Mesendoderm (in vitro differentiated cells): ENCODE results near the gene SCNN1B.

Source experiments
- DNase-seq: peaks from one replicate; pipeline ENCODE4 v3.0.0; 2013
- H2AK5ac ChIP-seq: 2 replicates; pipeline ENCODE4 v1.6.1; 2013; ENCODE audit warnings: low read length, inconsistent platforms
- H2BK120ac ChIP-seq: 2 replicates; pipeline ENCODE4 v1.6.1; 2013; ENCODE audit warnings: low read depth, mild to moderate bottlenecking, low read length, moderate library complexity, mixed read lengths
- H2BK15ac ChIP-seq: replicated peaks from 2 replicates; pipeline ENCODE4 v1.6.1; 2013; ENCODE audit warnings: low read depth, mild to moderate bottlenecking, moderate library complexity
- H2BK5ac ChIP-seq: 2 replicates; pipeline ENCODE4 v1.6.1; 2013; ENCODE audit warnings: low read length, inconsistent platforms
- H3K18ac ChIP-seq: 2 replicates; pipeline ENCODE4 v1.6.1; 2013; ENCODE audit warnings: mild to moderate bottlenecking, low read length, mixed read lengths
- H3K23ac ChIP-seq: one replicate; pipeline ENCODE4 v1.6.1; 2013; ENCODE audit warnings: low read length
- H3K27ac ChIP-seq: 2 replicates; pipeline ENCODE4 v1.5.1; 2013; ENCODE audit warnings: low read depth, mild to moderate bottlenecking, inconsistent platforms, low read length, moderate library complexity
- H3K27me3 ChIP-seq: 2 replicates; pipeline ENCODE4 v1.6.1; 2013; ENCODE audit warnings: low read length, control low read depth, mild to moderate bottlenecking, inconsistent platforms; ENCODE audit not compliant: insufficient read depth, poor library complexity
- H3K36me3 ChIP-seq: 2 replicates; pipeline ENCODE4 v1.6.1; 2013; ENCODE audit warnings: low read length, inconsistent platforms; ENCODE audit not compliant: control insufficient read depth, insufficient read depth
- H3K4ac ChIP-seq: one replicate; pipeline ENCODE4 v1.6.1; 2013; ENCODE audit warnings: low read depth, mild to moderate bottlenecking, low read length, moderate library complexity
- H3K4me1 ChIP-seq: 2 replicates; pipeline ENCODE4 v1.6.1; 2013; ENCODE audit warnings: low read depth, low read length, inconsistent platforms; ENCODE audit not compliant: control insufficient read depth
- H3K4me2 ChIP-seq: 2 replicates; pipeline ENCODE4 v1.6.1; 2013; ENCODE audit warnings: low read length
- H3K4me3 ChIP-seq: 2 replicates; pipeline ENCODE4 v1.5.1; 2013; ENCODE audit warnings: mild to moderate bottlenecking, low read length
- H3K56ac ChIP-seq: one replicate; pipeline ENCODE4 v1.6.1; 2013; ENCODE audit warnings: low read length
- H3K79me1 ChIP-seq: 2 replicates; pipeline ENCODE4 v1.6.1; 2013; ENCODE audit warnings: low read length, inconsistent platforms
- H3K79me2 ChIP-seq: 2 replicates; pipeline ENCODE4 v1.6.1; 2013; ENCODE audit warnings: mild to moderate bottlenecking, low read length; ENCODE audit not compliant: control insufficient read depth, insufficient read depth
- H3K9ac ChIP-seq: 2 replicates; pipeline ENCODE4 v1.6.1; 2013; ENCODE audit warnings: low read length, inconsistent platforms
- H4K5ac ChIP-seq: one replicate; pipeline ENCODE4 v1.6.1; 2013; ENCODE audit warnings: low read length
- H4K8ac ChIP-seq: one replicate; pipeline ENCODE4 v1.6.1; 2013; ENCODE audit warnings: low read depth, mild to moderate bottlenecking, control low read depth, low read length, moderate library complexity
- WGBS: extraction: QIAGEN DNeasy Blood & Tissue Kit; methylation state at CpG from one replicate; pipeline ENCODE4 v1.1.7; 2013; ENCODE audit warnings: low lambda C conversion rate, missing lambda C conversion rate; ENCODE audit not compliant: insufficient coverage; ENCODE audit errors: extremely low coverage; 5-methylcytosine and 5-hydroxymethylcytosine counted together

SCNN1B gene

GRCh38 chr16:23353440-23353839, 51.3 kb downstream of the SCNN1B start:
- Histone ChIP-seq H2BK120ac (no peak overlapping the region), H3K27ac (no peak overlapping the region), H3K4me2 (no peak overlapping the region), H3K27me3 (no peaks in the 10 kb centered on the region), H3K36me3 (no peaks in the 10 kb centered on the region), H2AK5ac (no peak overlapping the region), H3K18ac (no peak overlapping the region), H3K56ac (no peak overlapping the region), H3K9ac (no peak overlapping the region), H3K4me3 (no peak overlapping the region), H3K4me1 (no peaks in the 10 kb centered on the region), H4K8ac (no peak overlapping the region), H4K5ac (no peak overlapping the region), H3K79me1 (no peaks in the 10 kb centered on the region), H2BK15ac (no peak overlapping the region), H3K23ac (no peak overlapping the region), H3K79me2 (no peaks in the 10 kb centered on the region), H2BK5ac (no peak overlapping the region), H3K4ac (no peak overlapping the region)
- no peak for DNase-seq

DNA sequence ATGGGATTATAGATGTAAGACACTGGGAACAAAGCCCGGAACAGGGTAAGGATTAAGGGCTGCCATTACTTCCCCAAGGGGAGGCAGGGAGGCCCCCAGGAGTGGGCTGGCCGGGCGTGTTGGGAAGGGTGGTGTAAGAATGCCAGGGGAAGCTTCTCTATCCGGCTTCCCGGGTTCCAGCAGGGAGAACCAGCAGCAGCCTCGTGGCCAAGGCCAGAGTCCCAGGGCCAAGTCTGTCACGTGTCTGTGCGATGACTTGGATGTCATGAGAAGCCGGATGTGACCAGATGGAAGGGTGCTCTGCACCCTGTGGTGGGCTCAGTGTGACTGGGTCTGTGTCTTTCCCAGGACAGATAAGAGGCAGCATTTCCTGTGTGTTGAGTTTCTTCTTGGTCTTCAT, 52.1 kb downstream of the SCNN1B start:
- Histone ChIP-seq H3K9ac (no peak overlapping the region), H3K4me2 (no peak overlapping the region), H3K27me3 (no peaks in the 10 kb centered on the region), H3K4me1 (no peaks in the 10 kb centered on the region), H2BK120ac (no peak overlapping the region), H3K56ac (no peak overlapping the region), H3K36me3 (no peaks in the 10 kb centered on the region), H3K79me1 (no peaks in the 10 kb centered on the region), H3K79me2 (no peaks in the 10 kb centered on the region), H3K23ac (no peak overlapping the region), H3K27ac (no peak overlapping the region), H4K8ac (no peak overlapping the region), H3K18ac (no peak overlapping the region), H2BK5ac (no peak overlapping the region), H2BK15ac (no peak overlapping the region), H3K4me3 (no peak overlapping the region), H4K5ac (no peak overlapping the region), H2AK5ac (no peak overlapping the region), H3K4ac (no peak overlapping the region)
- no peak for DNase-seq
- WGBS = no CpG with 5 or more reads among the region's 9 CpGs

GRCh38 chr16:23355106-23355670, 53.1 kb downstream of the SCNN1B start:
- WGBS = no CpG with 5 or more reads among the region's 13 CpGs
- no peak overlapping the region for H2BK5ac ChIP-seq
- no peak overlapping the region for H2BK15ac ChIP-seq
- H3K4me3 ChIP-seq = no peak overlapping the region
- no peak overlapping the region for H3K4me2 ChIP-seq
- DNase-seq = no peak
- no peaks in the 10 kb centered on the region for H3K4me1 ChIP-seq
- no peak overlapping the region for H3K23ac ChIP-seq
- H3K27me3 ChIP-seq = no peaks in the 10 kb centered on the region
- no peak overlapping the region for H4K8ac ChIP-seq
- H3K79me1 ChIP-seq = no peaks in the 10 kb centered on the region
- no peaks in the 10 kb centered on the region for H3K36me3 ChIP-seq
- no peak overlapping the region for H4K5ac ChIP-seq
- H3K56ac ChIP-seq = no peak overlapping the region
- H3K79me2 ChIP-seq = no peaks in the 10 kb centered on the region
- no peak overlapping the region for H2AK5ac ChIP-seq
- no peak overlapping the region for H3K27ac ChIP-seq
- H3K4ac ChIP-seq = no peak overlapping the region
- H2BK120ac ChIP-seq = no peak overlapping the region
- H3K18ac ChIP-seq = no peak overlapping the region
- H3K9ac ChIP-seq = no peak overlapping the region

DNA sequence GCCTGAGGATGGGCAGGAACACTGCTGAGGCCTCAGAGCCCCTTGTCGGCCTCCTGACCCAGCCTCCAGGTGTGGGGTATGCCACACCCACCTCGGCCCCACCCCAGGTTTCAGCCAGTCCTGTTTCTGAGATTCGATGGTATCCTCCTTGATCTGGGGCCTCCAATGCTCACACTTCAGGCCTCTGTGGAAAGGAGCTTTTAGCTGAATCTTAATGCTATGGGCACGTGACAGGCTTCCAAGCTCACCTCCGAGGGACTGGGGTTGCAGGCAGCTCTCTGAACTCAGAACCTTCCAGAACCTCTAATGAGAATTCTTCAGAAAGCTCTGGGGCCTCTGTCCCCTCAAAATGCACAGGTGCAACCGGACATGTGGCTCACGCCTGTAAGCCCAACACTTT, 54.8 kb downstream of the SCNN1B start:
- WGBS = no CpG with 5 or more reads among the region's 7 CpGs
- Histone ChIP-seq H3K18ac (no peak overlapping the region), H3K23ac (no peak overlapping the region), H3K79me1 (no peaks in the 10 kb centered on the region), H3K36me3 (no peaks in the 10 kb centered on the region), H4K5ac (no peak overlapping the region), H3K79me2 (no peaks in the 10 kb centered on the region), H3K9ac (no peak overlapping the region), H2AK5ac (no peak overlapping the region), H3K4me1 (no peaks in the 10 kb centered on the region), H3K4ac (no peak overlapping the region), H3K56ac (no peak overlapping the region), H3K27ac (no peak overlapping the region), H2BK15ac (no peak overlapping the region), H2BK120ac (no peak overlapping the region), H3K4me3 (no peak overlapping the region), H4K8ac (no peak overlapping the region), H2BK5ac (no peak overlapping the region), H3K4me2 (no peak overlapping the region), H3K27me3 (no peaks in the 10 kb centered on the region)
- DNase-seq = no peak

- Histone ChIP-seq H4K8ac (no peak overlapping the region), H3K18ac (no peak overlapping the region), H3K56ac (no peak overlapping the region), H4K5ac (no peak overlapping the region), H3K4me1 (no peaks in the 10 kb centered on the region), H2BK120ac (no peak overlapping the region), H3K9ac (no peak overlapping the region), H3K4ac (no peak overlapping the region), H3K79me1 (no peaks in the 10 kb centered on the region), H3K4me2 (no peak overlapping the region), H3K79me2 (no peaks in the 10 kb centered on the region), H2AK5ac (no peak overlapping the region), H2BK5ac (no peak overlapping the region), H3K27ac (no peak overlapping the region), H3K4me3 (no peak overlapping the region), H3K36me3 (no peaks in the 10 kb centered on the region), H3K23ac (no peak overlapping the region), H3K27me3 (no peaks in the 10 kb centered on the region), H2BK15ac (no peak overlapping the region)
- no CpG with 5 or more reads among the region's 8 CpGs for WGBS
- DNase-seq = no peak
Observed at GRCh38 chr16:23357761-23358290, 55.7 kb downstream of the SCNN1B start.

GRCh38 chr16:23359092-23359760, 57.1 kb downstream of the SCNN1B start:
- Histone ChIP-seq H3K79me1 (no peaks in the 10 kb centered on the region), H2BK120ac (no peak overlapping the region), H3K18ac (no peak overlapping the region), H3K27ac (no peak overlapping the region), H3K27me3 (no peaks in the 10 kb centered on the region), H3K4me3 (no peak overlapping the region), H3K79me2 (no peaks in the 10 kb centered on the region), H3K4me2 (no peak overlapping the region), H4K5ac (no peak overlapping the region), H3K4ac (no peak overlapping the region), H3K36me3 (no peaks in the 10 kb centered on the region), H4K8ac (no peak overlapping the region), H2AK5ac (no peak overlapping the region), H3K56ac (no peak overlapping the region), H3K4me1 (no peaks in the 10 kb centered on the region), H3K23ac (no peak overlapping the region), H2BK5ac (no peak overlapping the region), H3K9ac (no peak overlapping the region), H2BK15ac (no peak overlapping the region)
- DNase-seq = no peak
- WGBS = no CpG with 5 or more reads among the region's 8 CpGs
